ENCODE measurements around the gene SS18L1. TPM values are rescaled to one million over a fixed set of nuclear protein-coding genes. Genes with fewer than 3 reads are reported as not detected.

The SS18L1 gene
- total and polyA plus RNA-seq, 2 experiments from 2014 or later: 6.5 to 32.6 TPM

- H4K20me1 ChIP-seq (replicated peaks; ENCODE audit: insufficient read depth): peaks cover 33% of the 10 kb centered on the region
- no peaks in the 10 kb centered on the region for H3K9me2 ChIP-seq (ENCODE audit: insufficient read depth)
- no peak for ATAC-seq
- H3K4me3 ChIP-seq: no peak overlapping the region
- H2AFZ ChIP-seq: no peak overlapping the region
- Mint-ChIP-seq H3K4me3 (no peak overlapping the region; the same call in 2 of the 3 replicates), H3K4me1 (peaks cover 2% of the 10 kb centered on the region; the same call in 1 of the 3 replicates), H3K36me3 (ENCODE audit: low read depth) (peaks cover 96% of the 10 kb centered on the region), H3K27ac (no peak overlapping the region), H3K9me3 (no peaks in the 10 kb centered on the region; the same call in 2 of the 3 replicates), H3K27me3 (ENCODE audit: insufficient read depth, low read depth, poor library complexity) (peaks cover 12% of the 10 kb centered on the region)
- no peak for TF ChIP-seq REST (IDR thresholded peaks at IDR 0.05; ENCODE audit: unreplicated experiment)
- no peak for TF ChIP-seq EZH2 (IDR thresholded peaks at IDR 0.05; ENCODE audit: low read depth, unreplicated experiment)
- TF ChIP-seq ZNF114 (CRISPR knock-in tag; IDR thresholded peaks at IDR 0.05): no peak
- TF ChIP-seq CREB1 (CRISPR knock-in tag; IDR thresholded peaks at IDR 0.05; ENCODE audit: low read depth): no peak
- no peak for TF ChIP-seq ZNF331 (CRISPR knock-in tag; IDR thresholded peaks at IDR 0.05; ENCODE audit: low read depth)
- no peak for TF ChIP-seq EZH2phosphoT487 (IDR thresholded peaks at IDR 0.05; ENCODE audit: unreplicated experiment)
- no peak for TF ChIP-seq POLR2AphosphoS5 (IDR thresholded peaks at IDR 0.05; ENCODE audit: low read depth)
- TF ChIP-seq NANOG (IDR thresholded peaks at IDR 0.05; ENCODE audit: borderline replicate concordance): no peak
- no peak for TF ChIP-seq ETS1 (IDR thresholded peaks at IDR 0.05)
- TF ChIP-seq JUNB (IDR thresholded peaks at IDR 0.05; ENCODE audit: unreplicated experiment): no peak
- TF ChIP-seq STAT1 (IDR thresholded peaks at IDR 0.05; ENCODE audit: unreplicated experiment): no peak
- no peak for DNase-seq (ENCODE audit: low spot score)
- H3K27ac ChIP-seq (ENCODE audit: low read depth): no peak overlapping the region
- H3F3A ChIP-seq (replicated peaks; ENCODE audit: low read depth): peaks cover 13% of the 10 kb centered on the region
- H3K4me2 ChIP-seq: no peak overlapping the region
- peaks cover 18% of the 10 kb centered on the region; the same call in 1 of the 2 replicates for H3K79me2 ChIP-seq (replicated peaks; ENCODE audit: insufficient read depth)
- H3K4me1 ChIP-seq (ENCODE audit: insufficient read depth): no peaks in the 10 kb centered on the region
- H3K27me3 ChIP-seq (ENCODE audit: insufficient read depth): no peaks in the 10 kb centered on the region
- peaks cover 54% of the 10 kb centered on the region for H3K36me3 ChIP-seq (ENCODE audit: insufficient read depth)
Observed at GRCh38 chr20:62132421-62132820, 11.1 kb upstream of the SS18L1 start.
